Stimulated activated naive CD4-positive, alpha-beta T cell (primary cell): ENCODE results near the gene TLR3.
"Not testable (repeated sequence)": the region's sequence is repeated elsewhere in the genome, so short reads cannot be mapped to it uniquely, and the experiment has no call there.

Experiments
- DNase-seq, 6 experiments: peaks; one replicate each; lab custom pipeline; 2025; lab: John Stamatoyannopoulos, UW

The TLR3 gene

GRCh38 chr4:186047501-186047900 lies 21.5 kb upstream of the TLR3 start:
- DNase-seq = not testable (repeated sequence)

- not testable (repeated sequence) for DNase-seq
Observed at GRCh38 chr4:186050135-186050534, 18.8 kb upstream of the TLR3 start.

- no peak for DNase-seq
Observed at GRCh38 chr4:186051096-186051495, 17.9 kb upstream of the TLR3 start.

GRCh38 chr4:186058253-186058979 lies 10.5 kb upstream of the TLR3 start:
- no peak for DNase-seq

GRCh38 chr4:186058980-186059316 lies 10.0 kb upstream of the TLR3 start:
- no peak for DNase-seq

GRCh38 chr4:186061921-186062320 lies 7.0 kb upstream of the TLR3 start:
- DNase-seq = no peak

- peak in 4 of 6 experiments; percentile 7 to 15 (median 12) for DNase-seq
Observed at GRCh38 chr4:186067757-186068385, 1.1 kb upstream of the TLR3 start.

GRCh38 chr4:186069729-186070128 lies 773 bp downstream of the TLR3 start:
- DNase-seq = no peak

GRCh38 chr4:186072516-186072915 lies 3.6 kb downstream of the TLR3 start:
- no peak for DNase-seq

- DNase-seq = no peak
Observed at GRCh38 chr4:186074189-186074588, 5.2 kb downstream of the TLR3 start.

GRCh38 chr4:186078981-186079638 lies 10.2 kb downstream of the TLR3 start:
- DNase-seq = no peak

GRCh38 chr4:186079694-186080093 lies 10.7 kb downstream of the TLR3 start:
- DNase-seq = no peak

- DNase-seq = no peak
Observed at GRCh38 chr4:186081202-186081807, 12.3 kb downstream of the TLR3 start.

GRCh38 chr4:186082221-186082620 lies 13.3 kb downstream of the TLR3 start:
- no peak for DNase-seq

- DNase-seq = no peak
Observed at GRCh38 chr4:186088523-186088922, 19.6 kb downstream of the TLR3 start.

- DNase-seq = no peak
Observed at GRCh38 chr4:186092296-186092695, 23.3 kb downstream of the TLR3 start.

GRCh38 chr4:186095406-186095805 lies 26.4 kb downstream of the TLR3 start:
- no peak for DNase-seq

- no peak for DNase-seq
Observed at GRCh38 chr4:186096681-186097165, 27.8 kb downstream of the TLR3 start.

GRCh38 chr4:186097386-186097785 lies 28.4 kb downstream of the TLR3 start:
- DNase-seq = no peak

- DNase-seq = no peak
Observed at GRCh38 chr4:186102931-186103330, 34.0 kb downstream of the TLR3 start.

GRCh38 chr4:186104114-186104889 lies 35.3 kb downstream of the TLR3 start, which contains the start of gene FAM149A:
Gene FAM149A, plus strand, starts transcription at chr4:186104704.
- peak in 5 of 6 experiments; percentile 4 to 39 (median 12) for DNase-seq
